GM10248 (cell line): ENCODE measurements around the gene ZBTB20.
"Not testable (repeated sequence)": the region's sequence is repeated elsewhere in the genome, so short reads cannot be mapped to it uniquely, and the experiment has no call there.

Experiments
- CTCF ChIA-PET: fragments of 300-600 bp; sonication (Branson Sonifier 250); formaldehyde crosslinking; extraction: SDS; loops from one replicate; lab custom pipeline; 2021; ENCODE audit warnings: antibody characterized with exemption; lab: Yijun Ruan, JAX
- POLR2A ChIA-PET: fragments of 350-650 bp; sonication (Branson Sonifier 250); formaldehyde crosslinking; extraction: SDS; loops from one replicate; lab custom pipeline; 2020; ENCODE audit warnings: antibody characterized with exemption; lab: Yijun Ruan, JAX
- DNase-seq: peaks from one replicate; pipeline ENCODE4 v3.0.0; 2012; ENCODE audit errors: extremely low spot score
- CTCF ChIP-seq: IDR thresholded peaks from 2 replicates; pipeline ENCODE4 v1.5.1; 2012; ENCODE audit warnings: mild to moderate bottlenecking, low read depth; ENCODE audit errors: extremely low read depth, missing control alignments, control extremely low read depth

Gene ZBTB20

DNA sequence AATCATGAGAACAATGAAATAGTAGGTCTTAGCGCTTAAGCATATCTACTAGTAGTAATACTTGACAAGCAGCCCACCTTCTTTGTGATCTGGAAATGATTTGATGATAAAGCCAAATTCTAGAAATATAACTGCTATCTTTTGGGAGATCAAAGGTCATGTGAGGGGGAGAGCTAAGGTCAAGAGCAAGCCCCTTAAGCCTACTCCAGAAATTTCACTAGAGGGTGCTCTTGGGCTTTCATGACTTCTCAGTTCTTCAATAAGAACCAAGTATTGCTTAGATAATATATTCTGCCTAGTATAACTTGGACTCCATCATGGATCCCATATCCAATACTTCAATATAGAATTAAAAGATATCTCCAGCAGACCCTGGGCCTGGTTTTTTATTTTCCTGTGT, 319.6 kb downstream of the ZBTB20 start:
- DNase-seq: peak; percentile 29
- ChIA-PET POLR2A (no interaction called here), CTCF (interaction anchor here (0.7 to 1.5 kb wide), 13 partner anchors 11 to 960 kb away, joined by 3 to 10 read pairs (median 3); no protein-coding TSS in a partner anchor)
- peak; percentile 53 for TF ChIP-seq CTCF

GRCh38 chr3:114824014-114824413, 323.1 kb downstream of the ZBTB20 start:
- ChIA-PET POLR2A (no interaction called here), CTCF (interaction anchor here (1.3 to 1.6 kb wide), 2 partner anchors 10 to 12 kb away, joined by 3 to 4 read pairs; no protein-coding TSS in a partner anchor)
- no peak for TF ChIP-seq CTCF
- DNase-seq: no peak

- ChIA-PET POLR2A (no interaction called here), CTCF (no interaction called here)
- TF ChIP-seq CTCF: no peak
- no peak for DNase-seq
Observed at GRCh38 chr3:114823061-114823460, 324.0 kb downstream of the ZBTB20 start.

DNA sequence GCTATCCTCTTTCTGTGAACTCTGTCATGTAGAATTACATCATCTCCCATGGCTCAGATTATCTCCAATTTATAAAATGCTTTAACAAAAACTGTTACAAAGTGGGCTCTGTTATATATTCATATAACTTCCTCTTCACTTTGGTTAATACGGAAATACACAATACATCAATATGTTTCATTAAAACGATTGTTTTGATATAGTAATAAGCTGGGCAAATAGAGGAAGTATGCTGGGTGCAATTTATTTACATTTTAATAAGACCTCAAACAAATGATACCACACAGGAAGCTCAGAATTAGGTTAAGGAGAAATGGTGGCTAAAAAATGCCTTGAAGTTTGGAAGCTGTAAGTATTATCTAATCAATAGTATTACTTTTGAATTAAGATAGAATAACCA, 331.0 kb downstream of the ZBTB20 start:
- TF ChIP-seq CTCF: no peak
- ChIA-PET POLR2A (no interaction called here), CTCF (interaction anchor here (1.0 kb wide), 1 partner anchor 11 kb away, joined by 6 read pairs; no protein-coding TSS in a partner anchor)
- no peak for DNase-seq

- DNase-seq, POLR2A ChIA-PET: not testable (repeated sequence)
- CTCF ChIA-PET: interaction anchor here (1.2 kb wide), 1 partner anchor 12 kb away, joined by 3 read pairs; no protein-coding TSS in a partner anchor
Observed at GRCh38 chr3:114812541-114813238, 334.4 kb downstream of the ZBTB20 start.

- TF ChIP-seq CTCF: no peak
- peak; percentile 45 for DNase-seq
- ChIA-PET POLR2A (no interaction called here), CTCF (interaction anchor here (1.0 kb wide), 1 partner anchor 19 kb away, joined by 4 read pairs; no protein-coding TSS in a partner anchor)
Observed at GRCh38 chr3:114809668-114810413, 337.2 kb downstream of the ZBTB20 start.
